HepG2 (cell line): ENCODE results near the gene PCDHB1. TPM values are rescaled to one million over a fixed set of nuclear protein-coding genes. Genes with fewer than 3 reads are reported as not detected.

Experiments used
- CHD4 ChIP-seq: fragments of 200-600 bp; sonication (generic); IDR thresholded peaks from 2 replicates; pipeline ENCODE4 v1.7.0; 2017; ENCODE audit warnings: mild to moderate bottlenecking, low read length, borderline replicate concordance
- HDAC1 ChIP-seq: sonication (generic); formaldehyde crosslinking; IDR thresholded peaks from 2 replicates; pipeline ENCODE4 v1.5.1; 2020; ENCODE audit warnings: mild to moderate bottlenecking, missing genetic modification reagents
- MXI1 ChIP-seq: IDR thresholded peaks from 3 replicates; pipeline ENCODE4 v1.6.1; 2012; ENCODE audit warnings: low read depth, low read length, inconsistent platforms, borderline replicate concordance
- NR2C2 ChIP-seq: sonication (generic); formaldehyde crosslinking; IDR thresholded peaks from 2 replicates; pipeline ENCODE4 v1.4.0; 2020; ENCODE audit warnings: missing genetic modification reagents, mild to moderate bottlenecking, moderate library complexity, borderline replicate concordance
- SP1 ChIP-seq, 2 experiments: fragments of 450-650 bp in 1 of 2; sonication (generic) in 1 of 2; formaldehyde crosslinking in 1 of 2; IDR thresholded peaks; 2 replicates each; pipeline versions ENCODE4 v1.4.0 to v1.6.1; 2016 to 2020; ENCODE audit warnings: missing genetic modification reagents in 1 of 2
- ZNF142 ChIP-seq: sonication (generic); formaldehyde crosslinking; IDR thresholded peaks from 2 replicates; pipeline ENCODE4 v1.4.0; 2020; ENCODE audit warnings: missing genetic modification reagents
- ZNF160 ChIP-seq: sonication (generic); formaldehyde crosslinking; IDR thresholded peaks from 2 replicates; pipeline ENCODE4 v1.8.0; 2022; ENCODE audit warnings: mild to moderate bottlenecking, inconsistent platforms, missing genetic modification reagents
- ZNF44 ChIP-seq: sonication (generic); formaldehyde crosslinking; IDR thresholded peaks from 2 replicates; pipeline ENCODE4 v1.5.1; 2020; ENCODE audit warnings: mild to moderate bottlenecking, missing genetic modification reagents
- ZNF569 ChIP-seq: sonication (generic); formaldehyde crosslinking; IDR thresholded peaks from 2 replicates; pipeline ENCODE4 v1.5.0; 2020; ENCODE audit warnings: mild to moderate bottlenecking, missing genetic modification reagents, moderate library complexity, borderline replicate concordance
- ZNF589 ChIP-seq: sonication (generic); formaldehyde crosslinking; conservative IDR thresholded peaks from 2 replicates; pipeline ENCODE4 v1.8.0; 2022; ENCODE audit warnings: mild to moderate bottlenecking, moderate library complexity, missing genetic modification reagents
- ZNF605 ChIP-seq: sonication (generic); formaldehyde crosslinking; IDR thresholded peaks from 2 replicates; pipeline ENCODE4 v1.8.0; 2022; ENCODE audit warnings: mild to moderate bottlenecking, missing genetic modification reagents
- ZNF607 ChIP-seq: sonication (generic); formaldehyde crosslinking; IDR thresholded peaks from 2 replicates; pipeline ENCODE4 v1.5.1; 2020; ENCODE audit warnings: missing genetic modification reagents, mild to moderate bottlenecking, borderline replicate concordance
- ZNF781 ChIP-seq: sonication (generic); formaldehyde crosslinking; IDR thresholded peaks from 2 replicates; pipeline ENCODE4 v1.5.1; 2020; ENCODE audit warnings: borderline replicate concordance, mild to moderate bottlenecking, missing genetic modification reagents; ENCODE audit errors: not compliant biosample characterization
- ZZZ3 ChIP-seq: sonication (generic); formaldehyde crosslinking; IDR thresholded peaks from 2 replicates; pipeline ENCODE4 v1.4.0; 2020; ENCODE audit warnings: missing genetic modification reagents, mild to moderate bottlenecking, borderline replicate concordance
- polyA plus RNA-seq, 8 experiments: library from polyadenylated mRNA; depleted of rRNA in 3 of 8; stranded (reverse) in 7 of 8; unstranded in 1 of 8; fragments of >200 nt; fragmentation: Illumina TruSeq in 4 of 8; extraction: Trizol in 4 of 8; gene quantifications; 2 replicates each; pipeline versions ENCODE4 v1.2.1 to v1.2.3, GENCODE V29; 2011 to 2016; ENCODE audit warnings: low read depth in 4 of 8, missing spikeins in 1 of 8, mixed read lengths in 1 of 8; ENCODE audit not compliant: insufficient read depth in 1 of 8
- total RNA-seq, 5 experiments: library from RNA; depleted of rRNA; stranded (reverse); fragments of >200 nt; fragmentation: Illumina TruSeq; extraction: Trizol; gene quantifications; 2 replicates each; pipeline ENCODE4 v1.2.3, GENCODE V29; 2016; ENCODE audit warnings: low read depth in 1 of 5
- TF ChIP-seq, protein P1 (sequence below): sonication (generic); formaldehyde crosslinking; IDR thresholded peaks from 2 replicates; pipeline ENCODE4 v1.5.1; 2020; ENCODE audit warnings: mild to moderate bottlenecking, missing genetic modification reagents, moderate library complexity
- TF ChIP-seq, protein P2 (sequence below): IDR thresholded peaks from 2 replicates; pipeline ENCODE4 v1.6.1; 2018; ENCODE audit warnings: missing genetic modification reagents
- TF ChIP-seq, protein P3 (sequence below): sonication (generic); formaldehyde crosslinking; conservative IDR thresholded peaks from 2 replicates; pipeline ENCODE4 v1.4.0; 2020; ENCODE audit warnings: missing genetic modification reagents

Gene PCDHB1
- total and polyA plus RNA-seq, 2 of the 13 experiments (the other 11 are each of a cell fraction or from before 2014, with no cell fraction given) = not detected

GRCh38 chr5:141040771-141041426 lies 10.3 kb upstream of the PCDHB1 start (continued):
- TF ChIP-seq ZNF160 = 0 out of 2 replicates have a peak, but pooled peaks have one; percentile 33
- TF ChIP-seq NR2C2 (CRISPR knock-in tag) = peak; percentile 34; the same call in 1 of the 2 replicates
- TF ChIP-seq MXI1 = peak; percentile 57; the same call in 1 of the 3 replicates
- peak; percentile 65; the same call in 1 of the 2 replicates for TF ChIP-seq ZNF605
- TF ChIP-seq, protein P1, sequence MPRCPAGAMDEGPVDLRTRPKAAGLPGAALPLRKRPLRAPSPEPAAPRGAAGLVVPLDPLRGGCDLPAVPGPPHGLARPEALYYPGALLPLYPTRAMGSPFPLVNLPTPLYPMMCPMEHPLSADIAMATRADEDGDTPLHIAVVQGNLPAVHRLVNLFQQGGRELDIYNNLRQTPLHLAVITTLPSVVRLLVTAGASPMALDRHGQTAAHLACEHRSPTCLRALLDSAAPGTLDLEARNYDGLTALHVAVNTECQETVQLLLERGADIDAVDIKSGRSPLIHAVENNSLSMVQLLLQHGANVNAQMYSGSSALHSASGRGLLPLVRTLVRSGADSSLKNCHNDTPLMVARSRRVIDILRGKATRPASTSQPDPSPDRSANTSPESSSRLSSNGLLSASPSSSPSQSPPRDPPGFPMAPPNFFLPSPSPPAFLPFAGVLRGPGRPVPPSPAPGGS (CRISPR knock-in tag) = 0 out of 2 replicates have a peak, but pooled peaks have one; percentile 45
- TF ChIP-seq SP1 (IDR thresholded peaks at IDR 0.05) = no peak
- TF ChIP-seq SP1 (CRISPR knock-in tag; IDR thresholded peaks at IDR 0.05) = peak; percentile 94
- peak; percentile 63; the same call in 1 of the 2 replicates for TF ChIP-seq ZNF607 (CRISPR knock-in tag)
- TF ChIP-seq, protein P2, sequence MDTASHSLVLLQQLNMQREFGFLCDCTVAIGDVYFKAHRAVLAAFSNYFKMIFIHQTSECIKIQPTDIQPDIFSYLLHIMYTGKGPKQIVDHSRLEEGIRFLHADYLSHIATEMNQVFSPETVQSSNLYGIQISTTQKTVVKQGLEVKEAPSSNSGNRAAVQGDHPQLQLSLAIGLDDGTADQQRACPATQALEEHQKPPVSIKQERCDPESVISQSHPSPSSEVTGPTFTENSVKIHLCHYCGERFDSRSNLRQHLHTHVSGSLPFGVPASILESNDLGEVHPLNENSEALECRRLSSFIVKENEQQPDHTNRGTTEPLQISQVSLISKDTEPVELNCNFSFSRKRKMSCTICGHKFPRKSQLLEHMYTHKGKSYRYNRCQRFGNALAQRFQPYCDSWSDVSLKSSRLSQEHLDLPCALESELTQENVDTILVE (CRISPR knock-in tag) = peak; percentile 70; the same call in 1 of the 2 replicates
- TF ChIP-seq, protein P3, sequence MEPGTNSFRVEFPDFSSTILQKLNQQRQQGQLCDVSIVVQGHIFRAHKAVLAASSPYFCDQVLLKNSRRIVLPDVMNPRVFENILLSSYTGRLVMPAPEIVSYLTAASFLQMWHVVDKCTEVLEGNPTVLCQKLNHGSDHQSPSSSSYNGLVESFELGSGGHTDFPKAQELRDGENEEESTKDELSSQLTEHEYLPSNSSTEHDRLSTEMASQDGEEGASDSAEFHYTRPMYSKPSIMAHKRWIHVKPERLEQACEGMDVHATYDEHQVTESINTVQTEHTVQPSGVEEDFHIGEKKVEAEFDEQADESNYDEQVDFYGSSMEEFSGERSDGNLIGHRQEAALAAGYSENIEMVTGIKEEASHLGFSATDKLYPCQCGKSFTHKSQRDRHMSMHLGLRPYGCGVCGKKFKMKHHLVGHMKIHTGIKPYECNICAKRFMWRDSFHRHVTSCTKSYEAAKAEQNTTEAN (CRISPR knock-in tag) = peak; percentile 72
- TF ChIP-seq ZNF781 = peak; percentile 82
- TF ChIP-seq ZNF142 (CRISPR knock-in tag) = 0 out of 2 replicates have a peak, but pooled peaks have one; percentile 48
- TF ChIP-seq ZNF44 (CRISPR knock-in tag) = no peak
- TF ChIP-seq ZNF569 = no peak
- no peak for TF ChIP-seq ZZZ3 (CRISPR knock-in tag)
- no peak for TF ChIP-seq ZNF589 (CRISPR knock-in tag)
- TF ChIP-seq HDAC1 = peak; percentile 39; the same call in 1 of the 2 replicates
- TF ChIP-seq CHD4 = no peak
